Activated CD8-positive, alpha-beta memory T cell treated with anti-CD3 and anti-CD28 coated beads, Interleukin-2, amount 50 U/mL, for 4 hours (primary cell): ENCODE data around the gene NANOG.
"Not testable (repeated sequence)": the region's sequence is repeated elsewhere in the genome, so short reads cannot be mapped to it uniquely, and the experiment has no call there.

Experiments used
- DNase-seq: peaks from one replicate; pipeline ENCODE4 v3.0.0-alpha.2; 2020

NANOG gene

DNA sequence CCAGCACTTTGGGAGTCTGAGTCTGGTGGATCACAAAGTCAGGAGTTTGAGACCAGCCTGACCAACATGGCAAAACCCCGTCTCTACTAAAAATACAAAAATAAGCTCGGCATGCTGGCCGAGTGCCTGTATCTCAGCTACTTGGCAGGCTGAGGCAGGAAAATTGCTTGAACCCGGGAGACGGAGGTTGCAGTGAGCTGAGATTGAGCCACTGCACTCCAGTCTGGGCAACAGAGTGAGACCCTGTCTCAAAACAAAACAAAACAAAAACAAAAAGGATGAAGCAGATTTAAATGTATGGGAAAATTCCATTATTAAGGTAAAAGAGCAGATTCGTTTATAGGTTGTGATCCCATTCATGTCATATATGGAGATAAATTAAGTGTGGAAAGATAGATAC is 17.1 kb downstream of the NANOG start:
- not testable (repeated sequence) for DNase-seq

DNA sequence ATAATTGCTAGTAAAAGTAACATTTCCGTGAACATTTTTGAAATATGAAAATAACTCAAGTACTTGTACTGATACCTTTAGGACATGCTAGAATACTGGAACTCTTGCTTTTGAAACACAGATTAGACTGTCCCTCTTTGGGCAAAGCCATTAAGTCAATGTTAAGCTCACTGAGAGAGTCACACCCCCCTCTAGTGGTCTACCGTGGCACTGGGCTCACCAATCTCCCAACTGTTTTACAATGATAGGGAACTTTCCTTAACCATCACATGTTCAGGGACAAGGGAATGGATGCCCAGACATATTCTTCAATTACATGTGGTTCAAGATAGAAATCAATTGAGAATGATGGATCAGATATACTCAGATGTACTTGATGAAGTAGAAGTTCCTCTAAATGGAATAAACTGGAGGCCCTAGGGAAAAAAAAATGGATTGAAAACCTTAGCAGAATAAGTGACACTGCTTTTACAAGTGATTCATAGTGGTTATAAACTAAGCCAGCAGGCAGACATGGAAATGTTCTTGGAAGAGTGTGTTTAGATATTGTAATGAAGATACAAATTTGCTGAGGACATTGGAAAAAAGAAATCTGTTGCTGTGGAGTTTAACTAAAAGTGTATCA is 17.8 kb downstream of the NANOG start:
- DNase-seq, result peak; percentile 60

DNA sequence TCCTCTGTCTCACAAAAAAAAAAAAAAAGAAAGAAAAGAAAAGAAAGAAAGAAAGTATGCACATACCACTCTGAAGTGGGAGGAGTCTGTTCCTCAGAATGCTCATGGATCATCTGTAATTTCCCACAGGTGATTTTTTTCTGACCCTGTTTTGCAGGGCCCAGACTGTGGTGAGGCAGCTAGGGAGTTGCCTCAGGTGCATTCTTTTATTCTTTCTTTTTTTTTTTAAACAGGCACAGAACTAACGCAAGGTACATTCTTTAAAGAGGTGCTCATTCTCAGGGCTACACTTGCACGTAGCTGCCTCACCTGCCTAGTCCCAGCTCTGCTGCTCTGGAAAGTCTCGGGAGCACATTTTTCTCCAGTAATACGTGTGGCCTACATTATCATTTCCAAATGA is 36.6 kb downstream of the NANOG start:
- not testable (repeated sequence) for DNase-seq

DNA sequence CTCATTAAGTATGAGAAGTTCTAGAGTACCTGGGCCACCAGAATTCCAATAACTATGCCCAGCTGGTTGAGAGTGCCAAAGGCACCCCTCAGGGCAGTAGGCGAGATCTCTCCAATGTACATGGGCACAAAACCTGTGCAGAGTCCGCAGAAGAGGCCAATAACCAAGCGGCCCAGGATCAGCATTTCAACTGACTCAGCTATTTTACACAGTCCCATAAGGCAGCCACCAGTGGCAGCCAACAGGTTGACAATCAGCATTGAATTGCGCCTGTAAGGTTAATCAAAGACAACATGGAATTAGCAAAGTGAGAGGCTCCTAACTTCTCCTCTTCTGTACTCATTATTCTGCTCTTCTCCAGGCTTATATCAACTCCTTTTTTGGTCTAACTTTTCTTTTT is 40.5 kb downstream of the NANOG start:
- not testable (repeated sequence) for DNase-seq

DNA sequence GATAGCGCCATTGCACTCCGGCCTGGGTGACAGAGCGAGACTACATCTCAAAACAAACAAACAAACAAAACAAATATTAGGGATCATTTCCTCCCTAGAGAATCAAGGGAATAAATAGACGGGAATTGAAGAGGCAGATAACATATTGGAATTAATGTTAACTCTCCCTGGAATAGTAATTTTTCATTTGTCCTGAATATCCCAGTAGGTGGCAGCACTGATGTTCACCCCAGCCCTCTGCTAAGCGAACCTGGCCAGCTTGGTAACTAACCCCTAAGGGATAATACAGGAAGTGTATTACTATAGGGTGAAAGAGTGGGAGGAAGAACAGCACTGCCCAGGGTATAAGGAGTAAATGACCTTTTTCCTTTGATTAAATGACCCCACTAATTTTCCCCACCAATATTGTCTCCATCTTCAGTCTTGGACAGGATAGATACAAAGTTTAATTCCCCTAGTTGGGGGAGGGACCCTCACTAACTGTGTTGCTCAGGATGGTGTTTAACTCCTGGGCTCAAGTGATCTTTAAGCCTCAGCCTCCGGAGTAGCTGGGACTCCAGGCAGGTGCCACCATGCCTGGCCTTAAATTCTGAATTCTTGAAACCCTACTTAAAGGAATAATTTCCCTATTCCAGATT is 43.0 kb downstream of the NANOG start:
- peak; percentile 20 for DNase-seq

DNA sequence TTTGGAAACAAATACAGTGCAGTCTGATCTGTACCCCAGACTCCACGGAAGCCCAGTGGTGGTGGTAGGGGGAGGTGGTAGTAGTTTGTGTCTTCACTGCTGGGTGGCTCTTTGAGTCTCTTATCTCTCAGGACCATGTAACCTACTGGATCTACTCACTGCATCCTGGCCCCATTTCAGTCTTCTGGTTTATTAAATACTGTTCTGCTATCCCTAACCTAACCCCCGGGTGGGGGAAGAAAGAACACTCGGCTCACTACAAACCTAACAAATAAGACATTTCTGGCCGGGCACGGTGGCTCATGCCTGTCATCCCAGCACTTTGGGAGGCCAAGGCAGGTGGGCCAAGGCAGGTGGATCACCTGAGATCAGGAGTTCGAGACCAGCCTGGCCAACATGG is 44.0 kb downstream of the NANOG start:
- not testable (repeated sequence) for DNase-seq

DNA sequence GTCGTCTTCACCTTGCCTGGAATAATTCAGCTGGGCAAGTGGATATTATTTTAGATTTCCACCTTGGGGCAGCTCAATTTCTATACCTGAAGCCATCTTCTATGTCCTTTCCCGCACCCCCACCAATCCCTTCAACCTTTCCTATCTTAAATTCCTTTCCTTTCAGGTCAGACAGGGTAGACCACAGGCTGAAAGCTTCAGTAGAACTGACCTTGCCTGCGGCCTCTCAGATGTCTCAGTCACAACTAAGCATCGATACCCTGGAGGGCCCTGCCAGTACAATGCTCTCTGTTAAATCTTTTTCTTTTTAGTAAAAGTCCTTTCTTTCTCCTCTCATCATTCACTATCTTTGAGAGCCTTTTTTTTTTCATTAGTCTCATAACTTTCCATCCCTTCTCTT is 44.6 kb downstream of the NANOG start:
- no peak for DNase-seq

DNA sequence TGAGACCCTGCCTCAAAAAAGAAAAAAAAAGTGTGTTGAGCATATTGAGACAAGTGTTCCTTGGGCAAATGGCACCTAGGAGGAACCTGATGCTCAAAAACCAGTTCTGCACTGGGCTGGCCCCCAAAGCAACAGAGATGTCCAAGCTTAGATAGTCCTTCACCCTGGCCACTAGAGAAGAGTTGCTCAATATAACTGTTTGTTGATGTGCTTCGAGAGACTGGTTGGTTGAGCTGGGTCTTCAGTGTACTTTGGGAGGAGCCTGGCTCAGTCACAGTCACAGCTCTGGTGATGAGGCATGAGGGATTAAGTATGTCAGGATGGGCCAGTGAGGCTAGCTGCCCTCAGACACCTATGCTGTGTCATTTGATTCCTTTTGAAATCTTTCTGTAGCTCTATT is 45.5 kb downstream of the NANOG start:
- no peak for DNase-seq

DNA sequence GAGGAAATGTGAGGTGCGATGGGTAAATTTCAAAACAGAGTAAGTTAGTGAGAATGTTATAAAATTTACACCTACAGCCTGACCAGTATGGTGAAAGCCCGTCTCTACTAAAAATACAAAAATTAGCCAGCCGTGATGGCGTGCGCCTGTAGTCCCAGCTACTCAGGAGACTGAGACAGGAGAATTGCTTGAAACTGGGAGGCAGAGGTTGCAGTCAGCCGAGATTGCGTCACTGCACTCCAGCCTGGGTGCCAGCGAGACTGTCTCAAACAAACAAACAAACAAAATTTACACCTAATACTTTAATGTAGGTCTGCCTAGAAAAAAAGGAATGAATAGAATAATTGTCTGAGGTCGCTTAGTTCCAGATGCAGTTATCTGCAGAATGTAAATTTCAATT is 45.9 kb downstream of the NANOG start:
- no peak for DNase-seq

DNA sequence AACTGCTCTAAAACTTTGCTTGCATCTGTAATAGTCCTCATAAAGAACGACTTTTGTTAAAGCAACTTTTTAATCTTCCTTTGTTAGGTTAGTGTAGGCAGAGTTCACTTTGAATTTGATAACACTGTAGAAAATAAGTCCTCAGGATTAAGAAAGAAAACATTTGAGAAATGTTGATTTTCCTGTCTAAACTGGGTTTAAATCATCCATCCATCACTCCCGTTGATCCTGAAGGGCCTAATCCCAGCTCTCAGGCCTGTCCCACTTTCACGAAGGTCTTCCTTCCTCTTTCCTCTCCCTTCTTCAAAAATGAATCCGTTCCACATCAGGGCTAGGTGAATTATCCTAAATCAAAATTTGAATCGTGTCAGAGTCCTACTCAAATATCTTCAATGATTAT is 46.6 kb downstream of the NANOG start:
- DNase-seq, result no peak

DNA sequence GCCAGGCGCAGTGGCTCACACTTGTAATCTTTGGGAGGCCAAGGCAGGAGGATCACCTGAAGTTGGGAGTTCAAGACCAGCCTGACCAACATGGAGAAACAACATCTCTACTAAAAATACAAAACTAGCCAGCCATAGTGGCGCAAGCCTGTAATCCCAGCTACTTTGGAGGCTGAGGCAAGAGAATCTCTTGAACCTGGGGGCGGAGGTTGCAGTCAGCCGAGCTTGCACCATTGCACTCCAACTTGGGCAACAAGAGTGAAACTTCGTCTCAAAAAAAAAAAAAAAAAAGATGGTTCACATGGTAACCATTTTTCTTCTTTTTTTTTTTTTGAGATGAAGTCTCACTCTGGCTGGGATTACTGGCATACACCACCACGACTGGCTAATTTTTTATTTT is 48.2 kb downstream of the NANOG start:
- no peak for DNase-seq

DNA sequence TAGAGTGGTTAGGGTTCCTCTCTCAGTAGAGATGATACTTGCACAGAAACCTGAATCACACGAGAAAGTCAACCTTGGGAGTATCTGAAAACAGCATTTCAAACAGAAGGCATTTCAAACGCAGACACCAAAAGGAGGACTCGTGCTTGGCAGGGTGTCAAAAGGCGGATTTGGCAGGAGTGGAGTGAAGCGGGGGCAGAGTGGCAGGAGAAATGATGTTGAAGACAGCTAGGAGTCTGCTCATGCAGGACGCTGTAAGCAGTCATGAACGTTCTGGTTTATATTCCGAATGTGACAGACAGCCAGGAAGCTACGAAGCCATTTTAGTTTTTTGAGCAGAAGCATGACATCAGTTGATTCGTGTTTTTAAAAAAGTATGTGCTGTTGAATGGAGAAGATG is 50.0 kb downstream of the NANOG start:
- not testable (repeated sequence) for DNase-seq

DNA sequence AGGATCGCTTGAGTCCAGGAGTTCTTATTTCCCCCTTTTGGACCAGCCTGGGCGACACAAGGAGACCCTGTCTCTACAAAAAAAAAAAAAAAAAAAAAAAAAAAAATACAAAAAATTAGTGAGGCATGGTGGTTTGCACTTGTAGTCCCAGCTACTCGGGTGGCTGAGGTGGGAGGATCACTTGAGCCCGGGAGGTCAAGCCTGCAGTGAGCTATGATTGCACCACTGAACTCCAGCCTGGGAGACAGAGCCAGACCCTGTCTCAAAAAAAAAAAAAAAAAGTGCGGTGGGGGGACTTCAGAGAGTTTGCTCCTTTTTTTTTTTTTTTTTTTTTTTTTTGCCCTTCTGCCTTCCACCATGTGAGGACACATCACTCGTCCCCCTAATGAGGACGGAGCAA is 50.6 kb downstream of the NANOG start:
- not testable (repeated sequence) for DNase-seq

DNA sequence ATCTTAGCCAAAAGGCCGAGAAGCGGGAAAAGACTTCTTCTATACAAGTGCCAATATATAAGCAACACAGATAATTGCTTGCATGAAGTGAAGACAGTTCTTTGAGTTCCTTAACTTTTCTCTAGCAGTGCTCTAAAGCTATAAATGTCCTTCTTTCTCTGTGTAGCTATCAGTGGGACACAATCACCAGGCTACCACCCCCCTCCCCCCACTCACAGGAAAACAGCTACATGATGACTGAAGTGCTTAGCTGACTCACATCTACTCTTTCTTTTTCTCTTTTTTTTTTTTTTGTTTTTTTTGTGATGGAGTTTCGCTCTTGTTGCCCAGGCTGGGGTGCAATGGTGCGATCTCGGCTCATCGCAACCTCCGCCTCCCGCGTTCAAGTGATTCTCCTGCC is 53.2 kb downstream of the NANOG start:
- not testable (repeated sequence) for DNase-seq

DNA sequence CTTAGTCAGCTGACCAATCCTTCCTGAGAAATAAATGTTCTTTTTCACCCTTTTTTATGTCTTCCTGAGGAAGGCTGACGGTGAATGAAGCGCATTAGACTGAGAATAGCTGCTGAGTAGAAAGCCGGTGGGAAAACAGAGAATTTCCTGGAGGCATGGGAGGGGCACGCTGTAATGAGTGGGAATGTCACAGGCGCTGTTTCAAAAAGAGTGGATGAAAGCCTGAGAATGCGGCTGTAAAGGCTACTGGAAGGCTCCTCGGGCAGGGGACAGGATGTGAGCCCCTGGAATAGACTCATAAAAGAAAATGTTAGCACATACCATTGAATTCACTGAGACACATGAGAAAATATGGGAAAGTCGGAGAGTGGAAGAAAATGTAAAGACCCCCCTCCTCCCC is 53.9 kb downstream of the NANOG start:
- DNase-seq, result not testable (repeated sequence)

DNA sequence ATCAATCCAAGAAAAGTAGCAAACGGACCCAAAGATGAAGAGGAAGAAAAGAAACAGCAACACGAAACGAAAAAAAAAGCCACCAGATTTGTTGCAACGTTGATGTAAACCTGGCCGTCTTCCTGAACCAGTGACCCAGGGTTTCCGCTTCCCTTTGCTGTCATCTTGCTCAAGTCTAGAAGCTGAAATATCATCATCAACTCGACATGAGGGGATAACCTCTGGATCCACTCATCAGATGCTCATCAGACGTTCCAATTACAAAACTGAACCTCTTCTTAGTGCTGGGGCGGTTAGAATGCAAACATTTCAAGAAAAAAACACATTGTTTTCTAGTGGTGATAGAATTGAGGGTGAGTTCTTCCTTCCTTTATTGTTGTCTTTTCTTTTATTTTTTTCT is 54.4 kb downstream of the NANOG start:
- DNase-seq, result not testable (repeated sequence)

DNA sequence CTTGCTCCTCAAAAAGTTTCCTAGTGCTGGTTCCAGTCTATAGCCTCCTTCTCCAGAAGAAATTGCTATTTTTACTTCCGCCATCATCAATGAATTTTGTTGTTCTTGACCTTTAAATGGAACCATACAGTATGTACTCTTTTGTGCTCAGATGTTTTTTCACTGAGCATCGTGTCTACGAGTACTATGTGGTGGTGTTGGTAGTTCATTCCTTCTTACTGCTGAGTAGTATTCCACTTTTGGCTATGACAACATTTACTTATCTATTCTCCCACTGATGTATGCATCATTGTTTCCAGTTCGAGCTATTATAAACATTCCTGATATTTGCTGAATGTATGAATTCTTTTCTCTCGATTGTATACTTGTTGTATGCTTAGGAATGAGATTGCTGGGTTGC is 54.9 kb downstream of the NANOG start:
- no peak for DNase-seq

DNA sequence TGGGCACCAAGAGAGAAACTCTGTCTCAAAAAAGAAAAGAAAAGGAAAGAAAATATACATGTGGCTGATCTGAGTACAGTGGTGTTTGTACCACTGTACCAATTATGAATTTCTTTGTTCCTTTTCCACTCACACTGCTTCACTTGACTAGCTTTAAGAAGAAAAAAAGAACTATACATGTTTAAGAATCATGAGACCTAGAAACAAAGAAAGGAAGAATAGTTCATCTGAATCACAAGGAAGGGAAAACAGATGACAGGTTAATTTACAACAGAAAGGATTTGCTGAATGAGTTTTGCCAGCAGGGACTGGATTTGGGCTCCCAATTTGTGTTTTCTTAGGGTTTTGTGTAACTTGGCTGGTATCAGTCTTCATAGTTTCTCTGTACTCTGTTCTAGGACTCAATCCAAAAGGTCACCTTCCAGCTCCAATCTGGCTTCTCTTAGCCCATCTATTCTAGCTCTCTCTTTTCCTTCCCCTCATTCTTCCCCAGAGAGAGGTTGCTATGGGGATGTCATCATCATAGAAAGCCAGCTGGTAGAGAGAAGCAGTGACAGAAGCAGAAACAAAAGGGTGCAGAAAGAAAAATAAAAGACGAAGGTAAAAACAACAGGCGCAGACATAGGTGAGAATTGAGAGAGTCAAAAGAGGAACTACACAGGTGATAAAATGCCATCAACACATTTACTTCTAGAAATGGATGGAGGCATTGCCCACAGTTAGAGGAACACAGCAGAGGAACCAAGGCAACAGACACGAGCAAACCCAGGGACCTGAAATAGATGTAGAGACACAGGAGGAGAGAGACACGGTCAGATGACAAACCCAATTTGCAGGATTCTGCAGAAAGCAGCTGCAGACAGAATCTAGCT is 58.3 kb downstream of the NANOG start:
- DNase-seq, result not testable (repeated sequence)

DNA sequence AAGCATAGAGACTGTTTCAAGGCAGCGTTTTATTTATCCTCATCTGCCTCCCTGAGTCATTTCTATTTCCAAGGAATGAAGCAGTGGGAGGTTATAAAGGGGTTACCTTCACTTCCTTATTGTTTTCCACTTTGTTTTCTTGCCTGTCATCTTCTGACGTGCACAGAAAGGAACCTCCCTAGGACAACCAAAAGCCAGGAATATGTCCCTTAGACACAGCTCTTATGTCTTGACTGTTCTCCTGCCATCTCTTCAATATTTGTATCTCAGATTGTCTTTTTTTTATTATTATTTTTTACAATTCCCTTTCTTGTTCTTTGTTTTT is 58.9 kb downstream of the NANOG start:
- DNase-seq, result not testable (repeated sequence)
